Measurements from ENCODE around the gene RYR2.

The RYR2 gene

DNA sequence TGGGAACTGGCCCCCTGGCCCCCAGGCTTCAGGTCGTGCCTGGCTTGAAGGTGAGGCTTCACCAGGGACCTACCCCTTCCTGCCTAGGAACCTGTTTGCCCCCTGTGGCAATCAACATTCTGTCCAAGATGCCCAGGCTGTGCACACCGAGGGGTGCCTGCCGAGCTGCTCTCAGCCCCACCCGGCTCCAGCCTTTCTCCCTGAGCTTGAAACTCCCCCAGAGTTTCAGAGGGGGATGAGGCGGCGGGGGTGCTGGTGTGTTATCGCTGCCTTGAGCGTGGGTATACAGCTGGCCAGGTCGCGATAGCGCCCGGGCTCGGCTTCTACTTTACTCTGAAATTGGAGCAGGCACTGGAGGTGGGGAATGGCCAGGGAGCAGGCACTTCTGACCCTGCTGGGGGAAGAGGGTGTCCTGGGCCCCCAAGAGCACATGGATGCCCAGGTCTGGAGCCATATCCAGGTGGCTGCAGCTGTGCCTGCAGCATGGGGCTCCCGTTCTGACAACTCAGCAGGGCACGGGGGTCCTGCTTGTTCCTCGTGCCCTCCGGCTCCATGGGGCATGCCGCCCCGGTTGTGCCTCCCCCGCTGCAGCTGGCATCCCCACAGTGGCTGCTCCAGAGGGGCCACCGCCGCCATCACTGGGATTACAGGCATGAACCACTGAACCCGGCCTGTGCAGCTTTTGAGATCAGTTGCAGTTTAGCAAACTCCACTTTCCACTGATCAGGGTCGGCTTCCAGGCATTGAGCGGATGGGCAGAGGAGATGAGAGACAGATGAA is 29.8 kb downstream of the RYR2 start:
- TF ChIP-seq, protein P1, sequence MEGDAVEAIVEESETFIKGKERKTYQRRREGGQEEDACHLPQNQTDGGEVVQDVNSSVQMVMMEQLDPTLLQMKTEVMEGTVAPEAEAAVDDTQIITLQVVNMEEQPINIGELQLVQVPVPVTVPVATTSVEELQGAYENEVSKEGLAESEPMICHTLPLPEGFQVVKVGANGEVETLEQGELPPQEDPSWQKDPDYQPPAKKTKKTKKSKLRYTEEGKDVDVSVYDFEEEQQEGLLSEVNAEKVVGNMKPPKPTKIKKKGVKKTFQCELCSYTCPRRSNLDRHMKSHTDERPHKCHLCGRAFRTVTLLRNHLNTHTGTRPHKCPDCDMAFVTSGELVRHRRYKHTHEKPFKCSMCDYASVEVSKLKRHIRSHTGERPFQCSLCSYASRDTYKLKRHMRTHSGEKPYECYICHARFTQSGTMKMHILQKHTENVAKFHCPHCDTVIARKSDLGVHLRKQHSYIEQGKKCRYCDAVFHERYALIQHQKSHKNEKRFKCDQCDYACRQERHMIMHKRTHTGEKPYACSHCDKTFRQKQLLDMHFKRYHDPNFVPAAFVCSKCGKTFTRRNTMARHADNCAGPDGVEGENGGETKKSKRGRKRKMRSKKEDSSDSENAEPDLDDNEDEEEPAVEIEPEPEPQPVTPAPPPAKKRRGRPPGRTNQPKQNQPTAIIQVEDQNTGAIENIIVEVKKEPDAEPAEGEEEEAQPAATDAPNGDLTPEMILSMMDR (IDR thresholded peaks at IDR 0.05; ENCODE audit: low read depth, low read length): no peak
- H3K4me3 ChIP-seq (ENCODE audit: low read depth, low read length): no peak overlapping the region

- H3K4me3 ChIP-seq (ENCODE audit: low read depth, low read length): no peak overlapping the region
- TF ChIP-seq, protein P1 (IDR thresholded peaks at IDR 0.05; ENCODE audit: low read depth, low read length): no peak
These were observed 32.6 kb downstream of the RYR2 start for GRCh38 chr1:237074371-237075117.

GRCh38 chr1:237084341-237085077 is 42.5 kb downstream of the RYR2 start:
- TF ChIP-seq, protein P1 (IDR thresholded peaks at IDR 0.05; ENCODE audit: low read depth, low read length): no peak

DNA sequence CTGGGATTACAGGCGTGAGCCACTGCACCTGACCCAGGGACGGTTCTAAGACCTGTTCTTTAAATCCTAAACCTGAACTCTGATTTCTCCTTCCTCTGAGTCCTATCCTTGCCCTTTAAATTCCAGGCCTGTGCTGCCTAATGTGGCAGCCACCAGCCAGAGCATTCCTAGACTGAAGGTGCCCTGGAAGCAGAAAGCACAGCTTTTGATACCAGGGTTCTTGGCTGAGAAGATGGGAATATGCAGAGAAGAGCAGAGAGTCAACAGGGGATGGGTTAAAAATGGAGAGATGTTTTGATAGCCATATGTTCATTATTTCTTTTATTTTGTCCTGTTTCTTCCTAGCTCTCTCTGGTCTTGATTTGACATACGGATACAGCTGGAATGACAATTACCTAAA is 49.7 kb downstream of the RYR2 start:
- no peak overlapping the region for H3K4me3 ChIP-seq (ENCODE audit: low read depth, low read length)
- TF ChIP-seq, protein P1 (IDR thresholded peaks at IDR 0.05; ENCODE audit: low read depth, low read length): no peak

More at GRCh38 chr1:237084341-237085077, 42.5 kb downstream of the RYR2 start:
- no peak overlapping the region for H3K4me3 ChIP-seq (ENCODE audit: low read depth, low read length)

- H3K4me3 ChIP-seq (ENCODE audit: low read depth, low read length): no peak overlapping the region
- TF ChIP-seq, protein P1 (IDR thresholded peaks at IDR 0.05; ENCODE audit: low read depth, low read length): no peak
These were observed 51.7 kb downstream of the RYR2 start for GRCh38 chr1:237093691-237094090.

DNA sequence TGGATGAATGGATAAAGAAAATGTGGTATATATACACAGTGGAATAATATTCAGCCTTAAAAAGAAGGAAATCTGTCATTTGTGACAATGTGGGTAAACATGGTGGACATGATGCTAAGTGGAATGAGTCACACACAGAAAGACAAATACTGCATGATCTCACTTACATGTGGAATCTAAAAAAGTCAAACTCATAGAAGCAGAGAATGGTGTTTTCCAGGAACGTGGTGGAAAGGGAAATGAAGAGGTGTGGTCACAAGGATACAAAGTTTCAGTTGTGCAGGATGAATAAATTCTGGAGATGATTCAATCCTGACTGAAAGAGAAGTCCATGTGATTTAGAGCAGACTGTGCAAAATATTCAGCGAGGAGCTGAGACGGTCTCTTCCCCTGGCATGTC is 56.6 kb downstream of the RYR2 start:
- TF ChIP-seq, protein P1 (IDR thresholded peaks at IDR 0.05; ENCODE audit: low read depth, low read length): no peak
- no peak overlapping the region for H3K4me3 ChIP-seq (ENCODE audit: low read depth, low read length)
